ENCODE results near the gene ZNF653.
"Not testable (repeated sequence)": the region's sequence is repeated elsewhere in the genome, so short reads cannot be mapped to it uniquely, and the experiment has no call there.

The ZNF653 gene

DNA sequence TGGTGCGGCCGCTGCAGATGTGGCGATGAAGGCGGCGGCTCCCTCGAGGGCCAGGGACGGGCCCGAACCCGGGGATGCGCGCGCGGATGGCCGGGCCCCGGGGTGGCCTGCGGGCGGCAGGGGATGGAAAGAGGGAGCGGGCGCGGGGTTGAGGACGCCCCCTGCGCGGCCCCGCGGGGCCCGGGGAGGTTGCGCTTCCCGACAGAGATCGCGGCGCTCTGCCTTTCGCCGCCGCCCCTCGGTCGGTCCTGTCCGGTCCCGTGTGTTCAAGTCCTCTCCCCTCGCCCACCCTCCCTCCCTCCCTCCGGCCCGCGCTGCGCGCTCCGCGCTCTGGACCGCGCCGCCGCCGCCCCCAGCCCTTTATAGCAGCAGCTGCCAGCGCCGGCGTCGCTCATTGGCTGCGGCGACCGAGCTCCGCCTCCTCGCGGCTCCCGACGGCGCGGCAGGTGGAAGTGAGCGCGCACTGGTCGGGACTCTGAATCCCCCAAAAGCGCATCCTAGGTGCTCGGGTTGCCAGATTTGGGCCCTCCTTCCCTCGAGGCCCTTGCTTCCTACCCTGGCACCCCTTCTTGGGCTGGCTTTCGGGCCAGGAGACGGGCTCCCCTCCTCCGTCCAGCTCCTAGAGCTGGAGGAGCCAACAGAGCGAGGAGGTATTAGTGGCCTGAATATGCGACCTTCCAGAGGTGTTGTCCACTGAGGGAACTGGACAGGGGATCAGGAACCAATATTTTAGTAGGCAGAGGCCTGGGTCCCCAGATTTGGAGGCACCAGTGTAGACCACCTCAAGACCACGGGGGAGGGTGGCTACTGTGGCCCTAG is 24.7 kb downstream of the ZNF653 start, which contains the start of gene ELAVL3:
Gene ELAVL3 (minus strand): TSS at position 332 of the 819 bp plus-strand sequence. CDS start 438 bp downstream, outside the sequence.
- DNase-seq: no peak

- no peak for DNase-seq
These were observed 25.5 kb downstream of the ZNF653 start for GRCh38 chr19:11479898-11480714.

DNA sequence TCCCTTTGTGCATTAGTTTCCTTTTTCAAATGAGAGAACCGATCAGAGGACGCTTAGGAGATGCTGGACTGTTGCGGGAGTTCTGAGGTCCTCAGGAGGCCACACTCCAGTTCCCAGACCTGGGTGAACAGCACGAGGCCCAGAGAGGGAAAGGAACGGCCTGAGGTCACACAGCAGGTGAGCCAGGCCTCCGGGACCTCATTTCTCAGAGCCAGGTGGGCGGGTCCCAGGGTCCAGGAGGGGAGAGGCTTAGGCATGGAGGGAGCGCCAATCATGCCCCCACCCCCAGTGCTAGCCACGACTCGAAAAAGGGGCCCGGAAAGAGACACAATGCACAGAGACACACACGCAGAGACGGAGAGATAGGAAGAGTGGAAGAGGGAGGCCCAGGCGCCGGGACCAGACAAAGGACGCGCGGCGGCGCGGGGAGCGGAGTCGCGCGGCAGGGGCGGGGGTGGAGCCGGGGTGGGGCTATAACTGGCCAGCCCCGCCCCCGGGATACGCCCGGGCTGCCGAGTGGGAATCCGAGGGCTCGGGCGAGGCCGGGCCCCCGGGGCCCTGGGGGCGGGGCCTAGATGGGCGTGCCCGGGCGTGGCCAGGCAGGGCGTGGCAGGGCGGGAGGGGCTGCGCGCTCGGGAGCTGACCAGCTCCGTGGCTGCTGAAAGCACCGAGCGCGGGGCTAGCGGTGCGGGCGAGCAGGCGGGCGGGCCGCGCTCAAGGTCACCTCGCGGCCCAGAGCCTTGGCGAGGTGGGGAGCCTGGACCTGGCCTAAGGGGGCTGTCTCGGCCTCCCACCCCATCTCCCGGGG is 26.3 kb downstream of the ZNF653 start:
- no peak for DNase-seq

DNA sequence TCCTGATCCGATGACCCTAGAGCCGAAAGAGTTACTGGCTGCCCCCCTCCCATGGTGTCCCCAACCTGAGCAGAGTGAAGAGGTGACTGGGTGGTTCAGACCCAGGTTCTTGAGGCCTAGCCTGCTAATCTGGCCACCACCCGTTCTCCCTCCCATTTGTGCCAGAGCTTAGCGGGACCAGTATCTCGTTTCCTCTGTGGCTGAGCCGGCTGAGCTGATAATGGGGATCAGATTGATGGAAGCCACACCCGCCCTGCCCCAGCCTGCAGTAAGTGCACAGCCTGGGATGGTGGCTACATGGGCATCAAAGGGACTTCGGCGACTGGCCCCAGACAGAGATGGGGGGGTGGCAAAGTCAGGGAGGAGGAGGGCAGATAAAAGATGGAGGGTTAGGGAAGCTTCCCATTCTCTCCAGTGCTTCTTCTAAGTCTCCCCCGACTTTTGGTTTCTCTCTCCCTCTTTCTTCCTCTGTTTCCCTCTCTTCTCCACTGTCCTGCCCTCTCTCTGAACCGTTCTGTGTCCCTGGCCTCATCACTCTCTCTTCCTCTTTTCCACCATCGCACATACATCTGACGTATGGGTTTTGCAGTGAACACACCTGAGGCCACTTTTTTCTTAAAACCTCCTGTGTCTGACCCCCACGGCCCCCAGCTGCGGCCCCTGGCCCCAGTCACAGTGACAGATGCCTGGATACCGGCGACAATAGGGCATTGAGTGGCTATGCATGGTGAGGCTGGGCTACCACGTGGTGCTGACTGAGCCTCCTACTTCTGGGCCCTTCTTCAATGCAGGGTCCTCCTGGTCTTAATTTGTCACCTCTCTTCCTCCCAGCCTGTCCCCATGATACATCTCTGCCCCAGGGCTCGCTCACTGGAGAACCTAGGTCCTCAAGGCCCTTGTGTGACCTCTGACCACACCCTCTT is 27.2 kb downstream of the ZNF653 start:
- no peak for DNase-seq

GRCh38 chr19:11475861-11476260 is 29.8 kb downstream of the ZNF653 start:
- no peak for DNase-seq

GRCh38 chr19:11475343-11475742 is 30.3 kb downstream of the ZNF653 start:
- DNase-seq: not testable (repeated sequence)

DNA sequence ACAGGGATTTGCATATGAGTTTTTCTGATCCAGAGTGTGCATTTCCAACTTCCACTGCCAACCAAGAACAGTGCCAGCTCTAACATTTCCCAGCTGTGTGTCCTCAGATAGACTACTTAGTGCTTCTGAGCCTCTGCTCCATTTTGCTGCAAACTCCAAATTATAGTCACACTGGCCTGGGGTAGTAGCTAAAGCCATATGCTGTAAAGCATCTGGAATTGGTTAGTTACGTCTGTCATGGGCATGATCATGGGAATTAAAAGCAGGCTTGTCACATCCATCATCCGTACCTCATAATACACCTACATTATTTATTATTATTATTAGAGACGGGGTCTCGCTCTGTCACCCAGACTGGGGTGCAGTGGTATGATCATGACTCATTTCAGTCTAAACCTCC is 31.9 kb downstream of the ZNF653 start:
- DNase-seq: no peak

- DNase-seq: not testable (repeated sequence)
These were observed 37.3 kb downstream of the ZNF653 start for GRCh38 chr19:11468266-11468845.

- no peak for DNase-seq
These were observed 40.0 kb downstream of the ZNF653 start for GRCh38 chr19:11465600-11465999.

GRCh38 chr19:11464333-11465265 is 41.0 kb downstream of the ZNF653 start:
- no peak for DNase-seq

- no peak for DNase-seq
These were observed 42.2 kb downstream of the ZNF653 start for GRCh38 chr19:11463391-11463790.

GRCh38 chr19:11461453-11461852 is 44.2 kb downstream of the ZNF653 start:
- no peak for DNase-seq

- DNase-seq: no peak
These were observed 45.4 kb downstream of the ZNF653 start for GRCh38 chr19:11460207-11460606.

GRCh38 chr19:11458912-11459311 is 46.7 kb downstream of the ZNF653 start:
- DNase-seq: not testable (repeated sequence)

DNA sequence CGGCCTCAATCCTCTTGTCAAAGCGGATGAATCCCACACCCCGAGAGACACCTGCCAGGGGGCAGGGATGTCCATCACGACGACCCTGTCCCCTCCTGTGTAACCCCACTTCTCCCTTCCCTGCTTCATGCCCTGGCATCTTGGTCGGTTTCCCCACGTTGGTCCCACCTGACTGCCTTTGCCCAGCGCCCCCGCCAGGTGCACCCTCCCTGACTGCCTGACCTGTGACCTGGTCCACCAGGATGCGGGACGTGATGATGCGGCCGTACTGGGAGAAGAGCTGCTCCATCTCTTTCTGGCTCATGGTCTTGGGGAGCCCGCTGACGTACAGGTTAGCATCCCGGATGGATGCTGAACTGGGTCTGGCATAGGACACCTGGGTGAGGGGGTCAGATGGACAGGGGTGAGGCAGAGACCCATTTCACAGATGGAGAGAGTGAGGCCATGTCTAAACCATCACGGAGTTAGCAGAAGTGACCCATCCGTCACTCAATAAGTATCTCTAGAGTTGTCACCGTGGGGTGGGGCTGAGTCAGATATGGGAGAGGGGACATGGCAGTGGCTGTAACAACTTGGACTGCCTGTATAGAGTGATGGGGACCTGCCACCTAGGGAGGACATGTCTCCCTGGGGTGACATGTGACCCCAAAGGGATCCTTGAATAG is 47.3 kb downstream of the ZNF653 start:
- no peak for DNase-seq

DNA sequence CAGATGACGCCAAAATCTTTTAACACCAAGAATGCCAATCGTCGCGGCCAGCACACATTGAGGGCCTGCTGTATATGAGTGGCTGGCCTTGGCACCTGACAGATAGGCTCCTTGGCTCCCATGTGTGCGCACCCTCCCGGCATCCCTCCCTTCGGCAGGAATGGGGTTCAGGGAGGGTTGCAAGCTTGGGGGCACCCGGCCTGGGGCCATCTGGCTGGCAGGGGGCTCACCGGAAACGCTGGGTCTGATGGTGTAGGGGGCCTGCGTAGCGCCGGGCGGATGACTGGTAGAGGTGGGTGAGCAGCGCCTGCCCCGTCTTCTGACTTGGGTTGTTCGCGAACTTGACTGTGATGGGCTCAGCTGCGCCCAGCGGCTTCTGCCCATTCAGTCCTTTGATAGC is 47.8 kb downstream of the ZNF653 start:
- DNase-seq: no peak

DNA sequence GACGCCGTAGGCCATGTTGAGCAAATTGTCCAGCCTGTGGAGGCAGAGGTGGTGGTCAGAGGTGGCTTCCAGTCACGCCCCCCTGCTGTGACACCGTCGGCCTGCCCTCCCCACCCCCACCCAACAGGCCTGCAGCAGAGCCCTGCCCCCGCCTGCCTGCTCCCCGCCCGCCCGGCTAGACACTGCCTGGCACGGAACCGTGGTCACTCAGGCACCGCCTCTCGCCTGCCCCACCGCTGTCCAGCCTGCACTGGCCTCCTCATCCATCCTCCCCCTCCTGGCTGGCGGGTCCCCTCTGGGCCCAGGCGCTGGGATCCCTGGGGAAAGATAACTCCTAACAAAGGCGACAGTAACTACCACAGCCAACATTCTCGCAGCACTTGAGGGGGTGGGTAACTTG is 48.5 kb downstream of the ZNF653 start:
- DNase-seq: no peak

GRCh38 chr19:11456659-11457058 is 49.0 kb downstream of the ZNF653 start:
- DNase-seq: no peak

DNA sequence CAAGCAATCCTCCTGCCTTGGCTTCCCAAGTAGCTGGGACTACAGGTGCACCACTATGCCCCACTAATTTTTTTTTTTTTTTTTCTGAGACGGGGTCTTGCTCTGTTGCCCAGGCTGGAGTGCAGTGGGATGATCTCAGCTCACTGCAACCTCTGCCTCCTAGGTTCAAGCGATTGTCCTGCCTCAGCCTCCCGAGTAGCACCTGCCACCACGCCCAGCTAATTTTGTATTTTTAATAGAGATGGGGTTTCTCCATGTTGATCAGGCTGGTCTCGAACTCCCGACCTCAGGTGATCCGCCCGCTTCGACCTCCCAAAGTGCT is 50.4 kb downstream of the ZNF653 start:
- not testable (repeated sequence) for DNase-seq
